Thymus (tissue), 11 donors: ENCODE data around the gene IER3. TPM values are rescaled to one million over a fixed set of nuclear protein-coding genes. Genes with fewer than 3 reads are reported as not detected.
"Not testable (repeated sequence)": the region's sequence is repeated elsewhere in the genome, so short reads cannot be mapped to it uniquely, and the experiment has no call there.

Experiments used
- DNase-seq, 9 donors: peaks; one replicate each; pipeline ENCODE4 v3.0.0-alpha.2; 2013; ENCODE audit warnings: low spot score in 9 of 9, low read depth in 6 of 9, missing footprints in 1 of 9
- H3K27ac ChIP-seq, 2 donors: one replicate each; pipeline ENCODE4 v1.5.1; 2013; ENCODE audit warnings: control low read depth in 1 of 2, low read depth in 1 of 2, low read length in 1 of 2, mild to moderate bottlenecking in 1 of 2, moderate library complexity in 1 of 2
- H3K27me3 ChIP-seq, 2 donors: one replicate each; pipeline ENCODE4 v1.5.1; 2013; ENCODE audit warnings: low read length in 1 of 2; ENCODE audit not compliant: control insufficient read depth in 2 of 2, insufficient read depth in 1 of 2
- H3K36me3 ChIP-seq, 2 donors: one replicate each; pipeline ENCODE4 v1.5.1; 2013; ENCODE audit warnings: low read length in 1 of 2, mild to moderate bottlenecking in 1 of 2, moderate library complexity in 1 of 2; ENCODE audit not compliant: control insufficient read depth in 2 of 2, insufficient read depth in 2 of 2
- H3K4me1 ChIP-seq, 2 donors: one replicate each; pipeline ENCODE4 v1.5.1; 2013; ENCODE audit warnings: low read length in 2 of 2; ENCODE audit not compliant: control insufficient read depth in 2 of 2, insufficient read depth in 2 of 2
- H3K4me3 ChIP-seq, 2 donors: one replicate each; pipeline ENCODE4 v1.5.1; 2013; ENCODE audit warnings: low read length in 2 of 2, control low read depth in 1 of 2, mild to moderate bottlenecking in 1 of 2
- H3K9me3 ChIP-seq, 2 donors: one replicate each; pipeline ENCODE4 v1.5.1; 2013; ENCODE audit warnings: low read length in 1 of 2, mild to moderate bottlenecking in 1 of 2; ENCODE audit not compliant: control insufficient read depth in 2 of 2, insufficient read depth in 1 of 2
- WGBS: extraction: QIAGEN DNeasy Blood & Tissue Kit; methylation state at CpG from one replicate; pipeline ENCODE4 v1.1.7; 2013; 5-methylcytosine and 5-hydroxymethylcytosine counted together
- polyA plus RNA-seq: library from polyadenylated mRNA; stranded (reverse); fragments of 200-250 nt; gene quantifications from one replicate; pipeline ENCODE4 v1.2.3, GENCODE V29; 2013
- total RNA-seq: library from RNA; stranded (reverse); fragments of 120-200 nt; gene quantifications from one replicate; pipeline ENCODE4 v1.2.4, GENCODE V29; 2013
- donor health status: healthy.

IER3 gene
- total and polyA plus RNA-seq, 2 donors = 17.9 to 39.7 TPM

- H3K4me3 ChIP-seq = no peak overlapping the region
- H3K27me3 ChIP-seq = no peaks in the 10 kb centered on the region
- no peaks in the 10 kb centered on the region for H3K9me3 ChIP-seq
- H3K36me3 ChIP-seq = peaks cover 26 to 52% of the 10 kb centered on the region in 2 donors
- no peak for DNase-seq
- peaks cover 13 to 34% of the 10 kb centered on the region in 2 donors for H3K4me1 ChIP-seq
- WGBS = 97% methylated on average over 12 of the region's 12 CpGs
- no peak overlapping the region for H3K27ac ChIP-seq
Observed at GRCh38 chr6:30732237-30732943, 12.0 kb downstream of the IER3 start.

- Histone ChIP-seq H3K36me3 (peaks cover 27 to 57% of the 10 kb centered on the region in 2 donors), H3K4me3 (peak overlapping the region; percentile 16 to 36), H3K4me1 (peaks cover 7 to 22% of the 10 kb centered on the region in 2 donors), H3K9me3 (no peaks in the 10 kb centered on the region), H3K27ac (peak overlapping the region; percentile 8 to 25), H3K27me3 (no peaks in the 10 kb centered on the region)
- 34% methylated on average over 30 of the region's 30 CpGs for WGBS
- peak in 5 of 9 donors; percentile 80 to 92 (median 87) for DNase-seq
Observed at GRCh38 chr6:30730601-30731435, 13.5 kb downstream of the IER3 start.

- DNase-seq = no peak
- WGBS = 75% methylated on average over 7 of the region's 7 CpGs
- peaks cover 7 to 37% of the 10 kb centered on the region in 2 donors for H3K4me1 ChIP-seq
Observed at GRCh38 chr6:30727920-30728553, 16.3 kb downstream of the IER3 start.

GRCh38 chr6:30726506-30727413 is 17.6 kb downstream of the IER3 start:
- H3K27ac ChIP-seq = peak overlapping the region in 1 of 2 donors; percentile 11
- DNase-seq = no peak
- H3K9me3 ChIP-seq = no peaks in the 10 kb centered on the region
- peaks cover 41 to 80% of the 10 kb centered on the region in 2 donors for H3K36me3 ChIP-seq
- WGBS = 97% methylated on average over 11 of the region's 11 CpGs
- peaks cover 12 to 49% of the 10 kb centered on the region in 2 donors for H3K4me1 ChIP-seq
- H3K4me3 ChIP-seq = no peak overlapping the region
- H3K27me3 ChIP-seq = no peaks in the 10 kb centered on the region

More at GRCh38 chr6:30727920-30728553, 16.3 kb downstream of the IER3 start:
- Histone ChIP-seq H3K4me3 (no peak overlapping the region), H3K36me3 (peaks cover 40 to 72% of the 10 kb centered on the region in 2 donors), H3K27ac (no peak overlapping the region), H3K9me3 (no peaks in the 10 kb centered on the region), H3K27me3 (no peaks in the 10 kb centered on the region)

GRCh38 chr6:30725713-30726505 is 18.4 kb downstream of the IER3 start:
- Histone ChIP-seq H3K4me1 (peaks cover 12 to 45% of the 10 kb centered on the region in 2 donors), H3K27ac (peak overlapping the region; percentile 0 to 1), H3K4me3 (no peak overlapping the region), H3K36me3 (peaks cover 44 to 80% of the 10 kb centered on the region in 2 donors), H3K9me3 (no peaks in the 10 kb centered on the region), H3K27me3 (no peaks in the 10 kb centered on the region)
- WGBS = 93% methylated on average over 3 of the region's 3 CpGs
- DNase-seq = no peak

GRCh38 chr6:30724906-30725667 is 19.3 kb downstream of the IER3 start:
- Histone ChIP-seq H3K9me3 (no peaks in the 10 kb centered on the region), H3K27me3 (no peaks in the 10 kb centered on the region), H3K4me3 (no peak overlapping the region), H3K27ac (no peak overlapping the region), H3K36me3 (peaks cover 39 to 72% of the 10 kb centered on the region in 2 donors), H3K4me1 (peaks cover 5 to 37% of the 10 kb centered on the region in 2 donors)
- no peak for DNase-seq
- 76% methylated on average over 6 of the region's 6 CpGs for WGBS

- Histone ChIP-seq H3K36me3 (peaks cover 33 to 64% of the 10 kb centered on the region in 2 donors), H3K4me1 (peaks cover 5 to 43% of the 10 kb centered on the region in 2 donors)
- H3K4me3 ChIP-seq, H3K9me3 ChIP-seq, H3K27ac ChIP-seq, DNase-seq, H3K27me3 ChIP-seq: not testable (repeated sequence)
- WGBS = 92% methylated on average over 29 of the region's 29 CpGs
Observed at GRCh38 chr6:30723843-30724741, 20.3 kb downstream of the IER3 start.
